IPS DF 4.7 (cell line): ENCODE data around the gene NOA1.
"Not testable (repeated sequence)": the region's sequence is repeated elsewhere in the genome, so short reads cannot be mapped to it uniquely, and the experiment has no call there.

Experiments used
- DNase-seq: peaks from one replicate; pipeline ENCODE4 v3.0.0-alpha.2; 2013; ENCODE audit warnings: low spot score; ENCODE audit errors: extremely low read depth

Gene NOA1

GRCh38 chr4:56958111-56958517 is 19.3 kb downstream of the NOA1 start:
- no peak for DNase-seq

GRCh38 chr4:56953680-56954520 is 23.5 kb downstream of the NOA1 start:
- no peak for DNase-seq

GRCh38 chr4:56941403-56941802 is 36.0 kb downstream of the NOA1 start:
- no peak for DNase-seq

GRCh38 chr4:56940971-56941370 is 36.4 kb downstream of the NOA1 start:
- no peak for DNase-seq

- DNase-seq = no peak
Observed at GRCh38 chr4:56940403-56940802, 37.0 kb downstream of the NOA1 start.

- not testable (repeated sequence) for DNase-seq
Observed at GRCh38 chr4:56939826-56940225, 37.6 kb downstream of the NOA1 start.

- DNase-seq = no peak
Observed at GRCh38 chr4:56937262-56937661, 40.1 kb downstream of the NOA1 start.

- DNase-seq = no peak
Observed at GRCh38 chr4:56931924-56932323, 45.5 kb downstream of the NOA1 start.

- DNase-seq = no peak
Observed at GRCh38 chr4:56930638-56931037, 46.8 kb downstream of the NOA1 start.

- DNase-seq = no peak
Observed at GRCh38 chr4:56927196-56927595, 50.2 kb downstream of the NOA1 start.

GRCh38 chr4:56914977-56915376 is 62.4 kb downstream of the NOA1 start:
- DNase-seq = not testable (repeated sequence)

GRCh38 chr4:56914336-56914735 is 63.1 kb downstream of the NOA1 start:
- no peak for DNase-seq
